H1 (cell line): ENCODE data around the gene GSDME. TPM values are rescaled to one million over a fixed set of nuclear protein-coding genes. Genes with fewer than 3 reads are reported as not detected.

Experiments used
- SAP30 ChIP-seq: fragments of 300-600 bp; sonication (generic); IDR thresholded peaks from 2 replicates; pipeline ENCODE4 v1.7.1; 2012; ENCODE audit warnings: low read length, moderate library complexity, mild to moderate bottlenecking, inconsistent platforms; ENCODE audit not compliant: insufficient read depth, insufficient replicate concordance
- SRF ChIP-seq: IDR thresholded peaks from 2 replicates; pipeline ENCODE4 v1.6.1; 2011; ENCODE audit warnings: mild to moderate bottlenecking, low read depth, low read length, moderate library complexity
- polyA plus RNA-seq, 7 experiments: library from polyadenylated mRNA; depleted of rRNA in 3 of 7; stranded (reverse) in 5 of 7; unstranded in 2 of 7; fragments of >200 nt in 5 of 7; fragments of 200-250 nt in 2 of 7; gene quantifications; 1 replicate in 5 of 7; 2 replicates in 1 of 7; 4 replicates in 1 of 7; pipeline versions ENCODE4 v1.2.1 to v1.2.3, GENCODE V29; 2011 to 2013; ENCODE audit warnings: missing spikeins in 2 of 7, mixed read lengths in 2 of 7
- total RNA-seq: library from RNA; stranded (reverse); fragmentation: NEBNext Ultra II Directional; extraction: Animal tissue kit (Norgen Biotek cat#: 25700); gene quantifications from 2 replicates; pipeline ENCODE4 v1.2.1, GENCODE V29; 2021

The GSDME gene
- total and polyA plus RNA-seq, 2 of the 8 experiments (the other 6 are each of a cell fraction or from before 2014, with no cell fraction given) = 5.4 to 7.6 TPM

DNA sequence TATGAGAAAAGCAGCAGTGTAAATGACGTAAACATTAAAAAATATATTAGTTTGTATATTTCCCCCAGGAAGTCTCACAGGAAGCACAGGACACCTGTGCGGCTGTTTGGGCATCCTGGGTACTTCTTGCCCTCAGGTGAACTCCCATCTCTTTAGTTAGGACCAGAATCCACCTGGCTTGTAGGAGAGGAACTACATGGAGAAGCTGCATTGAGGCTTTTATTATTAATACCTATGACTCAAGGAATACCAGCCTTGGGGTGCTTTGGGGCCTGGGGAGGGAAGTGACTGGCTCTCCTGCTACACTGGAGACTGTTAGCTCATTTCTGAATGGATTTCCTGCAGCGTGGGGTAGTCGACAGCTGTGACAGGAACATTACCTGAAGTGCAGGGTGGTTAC is 40.0 kb upstream of the GSDME start (continued):
- TF ChIP-seq SAP30 = no peak
- no peak for TF ChIP-seq SRF
